Common myeloid progenitor, CD34-positive (primary cell): ENCODE results near the gene TSFM. TPM values are rescaled to one million over a fixed set of nuclear protein-coding genes. Genes with fewer than 3 reads are reported as not detected.
A peak's percentile ranks its signal among the peaks of the same experiment; 100 is the strongest.

Experiments
- CTCF ChIA-PET: fragments of 350-600 bp; sonication (Branson Sonifier 250); formaldehyde crosslinking; loops from one replicate; lab custom pipeline; 2021; ENCODE audit warnings: antibody characterized with exemption; lab: Charles Lee
- POLR2A ChIA-PET: fragments of 350-600 bp; sonication (Branson Sonifier 250); formaldehyde crosslinking; loops from one replicate; lab custom pipeline; 2021; ENCODE audit warnings: antibody characterized with exemption; lab: Charles Lee
- DNase-seq, 3 donors: peaks; one replicate each; pipeline versions ENCODE4 v3.0.0 to v3.0.0-alpha.2; 2013
- H3K27ac ChIP-seq, 2 experiments: 1 replicate in 1 of 2; 2 replicates in 1 of 2; pipeline ENCODE4 v1.7.0; 2013; ENCODE audit warnings: inconsistent platforms in 2 of 2, low read length in 2 of 2, mild to moderate bottlenecking in 2 of 2, low read depth in 1 of 2, moderate library complexity in 1 of 2; ENCODE audit not compliant: severe bottlenecking in 2 of 2, insufficient read depth in 1 of 2, poor library complexity in 1 of 2
- H3K27me3 ChIP-seq, 5 experiments: replicated peaks in 2 of 5; 1 replicate in 3 of 5; 2 replicates in 2 of 5; pipeline versions ENCODE4 v1.6.1 to v1.7.0; 2013; ENCODE audit warnings: low read length in 4 of 5, mild to moderate bottlenecking in 2 of 5, moderate library complexity in 2 of 5, inconsistent platforms in 1 of 5; ENCODE audit not compliant: insufficient read depth in 5 of 5, control insufficient read depth in 4 of 5
- H3K36me3 ChIP-seq, 4 experiments: 1 replicate in 2 of 4; 2 replicates in 2 of 4; pipeline versions ENCODE4 v1.6.1 to v1.7.0; 2013; ENCODE audit warnings: low read length in 3 of 4, control low read depth in 1 of 4, mild to moderate bottlenecking in 1 of 4; ENCODE audit not compliant: control insufficient read depth in 4 of 4, insufficient read depth in 4 of 4
- H3K4me1 ChIP-seq, 4 experiments: 1 replicate in 3 of 4; 2 replicates in 1 of 4; pipeline versions ENCODE4 v1.6.1 to v1.7.1; 2013; ENCODE audit warnings: low read length in 3 of 4, mild to moderate bottlenecking in 3 of 4, control low read depth in 1 of 4, inconsistent platforms in 1 of 4, moderate library complexity in 1 of 4; ENCODE audit not compliant: control insufficient read depth in 4 of 4, insufficient read depth in 4 of 4; ENCODE audit errors: control extremely low read depth in 1 of 4
- H3K4me3 ChIP-seq, 7 experiments: 1 replicate in 4 of 7; 2 replicates in 3 of 7; pipeline versions ENCODE4 v1.5.1 to v1.7.0; 2013; ENCODE audit warnings: mild to moderate bottlenecking in 7 of 7, low read length in 6 of 7, moderate library complexity in 6 of 7, inconsistent platforms in 2 of 7, low read depth in 2 of 7, control low read depth in 1 of 7; ENCODE audit not compliant: insufficient read depth in 4 of 7, control insufficient read depth in 1 of 7; ENCODE audit errors: extremely low read depth in 1 of 7
- H3K9me3 ChIP-seq, 5 experiments: 1 replicate in 4 of 5; 2 replicates in 1 of 5; pipeline versions ENCODE4 v1.6.1 to v1.7.1; 2013; ENCODE audit warnings: low read length in 4 of 5, mild to moderate bottlenecking in 2 of 5, inconsistent platforms in 1 of 5, low read depth in 1 of 5, moderate library complexity in 1 of 5; ENCODE audit not compliant: control insufficient read depth in 4 of 5, insufficient read depth in 2 of 5; ENCODE audit errors: control extremely low read depth in 1 of 5
- WGBS: methylation state at CpG from one replicate; pipeline ENCODE4 v1.1.5; 2013; ENCODE audit not compliant: insufficient coverage; 5-methylcytosine and 5-hydroxymethylcytosine counted together
- polyA plus RNA-seq: library from polyadenylated mRNA; unstranded; fragments of 120-200 nt; gene quantifications from one replicate; pipeline ENCODE4 v1.2.1, GENCODE V29; 2013

Gene TSFM
- polyA plus RNA-seq: 17.0 TPM

- 1% methylated on average over 44 of the region's 45 CpGs for WGBS
Observed at GRCh38 chr12:57782608-57783465, at the start of gene TSFM. Gene TSFM, plus strand, starts transcription at chr12:57782787. Its CDS starts 15 bp downstream, at chr12:57782802.

GRCh38 chr12:57733928-57734327 is 48.7 kb upstream of the TSFM start:
- Histone ChIP-seq H3K4me3 (no peak overlapping the region), H3K9me3 (no peaks in the 10 kb centered on the region), H3K27ac (no peak overlapping the region), H3K27me3 (no peaks in the 10 kb centered on the region), H3K4me1 (peaks cover 0 to under 1% (median under 1%) of the 10 kb centered on the region in 4 experiments), H3K36me3 (peaks cover 14 to 85% (median 68%) of the 10 kb centered on the region in 4 experiments)
- CTCF ChIA-PET: interaction anchor here (1.4 to 1.6 kb wide), 2 partner anchors 13 to 101 kb away, joined by 4 to 7 read pairs; partner anchors contain the start of gene B4GALNT1
- POLR2A ChIA-PET: no interaction called here
- WGBS: 99% methylated on average over 6 of the region's 6 CpGs
- DNase-seq: no peak

More at GRCh38 chr12:57782608-57783465, at the start of gene TSFM:
- Histone ChIP-seq H3K4me1 (peaks cover 9 to 34% (median 31%) of the 10 kb centered on the region in 4 experiments), H3K27me3 (no peaks in the 10 kb centered on the region), H3K36me3 (peaks cover 10 to 36% (median 23%) of the 10 kb centered on the region in 4 experiments), H3K4me3 (peak within 1 kb of the TSS; percentile 93 to 100 (median 99)), H3K9me3 (no peaks in the 10 kb centered on the region), H3K27ac (peak within 1 kb of the TSS; percentile 75 to 91)
- ChIA-PET POLR2A (interaction anchor here (0.6 to 1.3 kb wide), 2 partner anchors 11 to 112 kb away, joined by 3 to 8 read pairs; partner anchors contain the start of genes EEF1AKMT3 and METTL1), CTCF (interaction anchor here (0.7 to 2.7 kb wide), 19 partner anchors 11 to 152 kb away, joined by 3 to 18 read pairs (median 4); partner anchors contain the start of genes AVIL, CYP27B1, EEF1AKMT3 and METTL1)
- peak; percentile 97 to 98 (median 97) for DNase-seq

GRCh38 chr12:57734591-57734990 is 48.0 kb upstream of the TSFM start:
- CTCF ChIA-PET: interaction anchor here (1.6 kb wide), 1 partner anchor 9 kb away, joined by 6 read pairs; the partner anchor contains the start of gene TSPAN31
- Histone ChIP-seq H3K4me3 (no peak overlapping the region), H3K36me3 (peaks cover 14 to 86% (median 63%) of the 10 kb centered on the region in 4 experiments), H3K27me3 (no peaks in the 10 kb centered on the region), H3K27ac (peak overlapping the region in 1 of 2 experiments; percentile 52), H3K4me1 (peaks cover 0 to 8% (median 7%) of the 10 kb centered on the region in 4 experiments), H3K9me3 (no peaks in the 10 kb centered on the region)
- no peak for DNase-seq
- 100% methylated on average over 4 of the region's 4 CpGs for WGBS
- POLR2A ChIA-PET: no interaction called here

DNA sequence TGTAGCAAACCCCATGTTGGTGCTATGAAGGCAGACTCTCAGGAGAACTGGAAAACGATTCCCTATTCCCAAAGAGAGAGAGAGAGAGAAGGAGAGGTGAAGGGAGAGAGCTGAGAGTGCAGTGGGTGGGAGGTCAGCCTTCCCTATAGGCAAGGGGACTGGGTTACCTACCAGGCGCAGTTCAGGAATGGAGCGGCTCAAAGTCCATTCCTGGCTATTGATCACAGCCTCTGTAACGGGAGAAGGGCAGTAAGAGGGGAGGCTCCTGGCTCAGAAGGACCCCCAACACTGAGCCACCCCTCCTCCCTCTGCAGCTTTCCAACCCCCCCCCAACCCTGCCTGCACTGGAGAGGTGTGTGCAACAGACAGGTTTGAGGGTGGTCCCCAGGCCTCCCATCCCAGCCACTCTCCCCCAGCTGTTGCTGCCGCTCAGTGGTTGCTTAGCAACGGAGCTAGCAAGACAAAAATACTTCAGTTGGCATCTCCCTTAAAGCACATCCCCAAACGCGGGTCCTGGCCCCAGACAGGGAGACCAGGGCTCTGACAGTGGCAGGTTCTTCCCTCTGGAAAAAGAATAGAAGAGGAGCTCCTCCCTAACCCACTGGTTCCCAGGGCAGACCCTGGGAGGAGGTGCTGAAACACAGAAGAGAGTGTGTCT is 47.3 kb upstream of the TSFM start:
- Histone ChIP-seq H3K36me3 (peaks cover 11 to 82% (median 56%) of the 10 kb centered on the region in 4 experiments), H3K27ac (peak overlapping the region in 1 of 2 experiments; percentile 52)

GRCh38 chr12:57735952-57736740 is 46.4 kb upstream of the TSFM start:
- Histone ChIP-seq H3K9me3 (no peaks in the 10 kb centered on the region), H3K27ac (no peak overlapping the region), H3K27me3 (no peaks in the 10 kb centered on the region), H3K36me3 (peaks cover 10 to 74% (median 48%) of the 10 kb centered on the region in 4 experiments), H3K4me3 (no peak overlapping the region), H3K4me1 (peaks cover 8 to 23% (median 22%) of the 10 kb centered on the region in 4 experiments)
- DNase-seq: no peak
- CTCF ChIA-PET: interaction anchor here (0.8 to 1.6 kb wide), 4 partner anchors 8 to 17 kb away, joined by 3 to 6 read pairs (median 4); partner anchors contain the start of gene TSPAN31
- POLR2A ChIA-PET: no interaction called here
- WGBS: 92% methylated on average over 32 of the region's 49 CpGs

More for the DNA sequence above, 47.3 kb upstream of the TSFM start:
- Histone ChIP-seq H3K9me3 (no peaks in the 10 kb centered on the region), H3K4me3 (no peak overlapping the region), H3K4me1 (peaks cover 1 to 15% (median 14%) of the 10 kb centered on the region in 4 experiments), H3K27me3 (no peaks in the 10 kb centered on the region)
- ChIA-PET POLR2A (no interaction called here), CTCF (interaction anchor here (0.8 to 1.6 kb wide), 3 partner anchors 9 to 16 kb away, joined by 3 to 6 read pairs (median 3); partner anchors contain the start of gene TSPAN31)
- DNase-seq: no peak
- WGBS: 83% methylated on average over 6 of the region's 8 CpGs

- 94% methylated on average over 28 of the region's 31 CpGs for WGBS
- H3K4me1 ChIP-seq: peaks cover 15 to 31% (median 30%) of the 10 kb centered on the region in 4 experiments
- H3K36me3 ChIP-seq: peaks cover 10 to 66% (median 43%) of the 10 kb centered on the region in 4 experiments
- no peaks in the 10 kb centered on the region for H3K27me3 ChIP-seq
- H3K27ac ChIP-seq: no peak overlapping the region
- no peak overlapping the region for H3K4me3 ChIP-seq
- ChIA-PET CTCF (interaction anchor here (1.6 kb wide), 1 partner anchor 11 kb away, joined by 6 read pairs; no protein-coding TSS in a partner anchor), POLR2A (no interaction called here)
- no peaks in the 10 kb centered on the region for H3K9me3 ChIP-seq
- no peak for DNase-seq
Observed at GRCh38 chr12:57736741-57737466, 45.7 kb upstream of the TSFM start.
